ENCODE data around the gene CYP21A2. TPM values are rescaled to one million over a fixed set of nuclear protein-coding genes. Genes with fewer than 3 reads are reported as not detected.

Gene CYP21A2
- total and polyA plus RNA-seq, 9 donors, result 0.04 to 1.9 (median 0.57) TPM

- WGBS (ENCODE audit: insufficient coverage), result 92% methylated on average over 11 of the region's 14 CpGs
- Histone ChIP-seq H3K27ac (ENCODE audit: low read length) (no peak overlapping the region), H3K36me3 (ENCODE audit: control insufficient read depth, insufficient read depth, low read length) (peaks cover 54% of the 10 kb centered on the region), H3K4me1 (ENCODE audit: control insufficient read depth, insufficient read depth, low read length) (peaks cover 34% of the 10 kb centered on the region), H3K27me3 (ENCODE audit: control insufficient read depth, insufficient read depth, low read length) (no peaks in the 10 kb centered on the region), H3K4me3 (ENCODE audit: low read length) (no peak overlapping the region), H3K9me3 (replicated peaks; ENCODE audit: control insufficient read depth, low read depth, low read length) (no peaks in the 10 kb centered on the region)
- DNase-seq, result no peak
These were observed 30.7 kb downstream of the CYP21A2 start for GRCh38 chr6:32068867-32069266.

- WGBS (ENCODE audit: insufficient coverage), result 89% methylated on average over 17 of the region's 17 CpGs
- Histone ChIP-seq H3K4me3 (ENCODE audit: low read length) (no peak overlapping the region), H3K27ac (ENCODE audit: low read length) (no peak overlapping the region), H3K9me3 (replicated peaks; ENCODE audit: control insufficient read depth, low read depth, low read length) (no peaks in the 10 kb centered on the region), H3K36me3 (ENCODE audit: control insufficient read depth, insufficient read depth, low read length) (peaks cover 55% of the 10 kb centered on the region), H3K4me1 (ENCODE audit: control insufficient read depth, insufficient read depth, low read length) (peaks cover 35% of the 10 kb centered on the region), H3K27me3 (ENCODE audit: control insufficient read depth, insufficient read depth, low read length) (no peaks in the 10 kb centered on the region)
- no peak for DNase-seq
These were observed 31.2 kb downstream of the CYP21A2 start for GRCh38 chr6:32069460-32069859.

- no peak overlapping the region for H3K27ac ChIP-seq (ENCODE audit: low read length)
- peaks cover 50% of the 10 kb centered on the region for H3K36me3 ChIP-seq (ENCODE audit: control insufficient read depth, insufficient read depth, low read length)
- DNase-seq, result no peak
These were observed 31.8 kb downstream of the CYP21A2 start for GRCh38 chr6:32069878-32070515.

GRCh38 chr6:32070814-32071543 is 32.8 kb downstream of the CYP21A2 start:
- Histone ChIP-seq H3K27ac (ENCODE audit: low read length) (peak overlapping the region; percentile 79), H3K4me1 (ENCODE audit: control insufficient read depth, insufficient read depth, low read length) (peaks cover 47% of the 10 kb centered on the region), H3K9me3 (replicated peaks; ENCODE audit: control insufficient read depth, low read depth, low read length) (no peaks in the 10 kb centered on the region), H3K4me3 (ENCODE audit: low read length) (no peak overlapping the region), H3K27me3 (ENCODE audit: control insufficient read depth, insufficient read depth, low read length) (no peaks in the 10 kb centered on the region), H3K36me3 (ENCODE audit: control insufficient read depth, insufficient read depth, low read length) (peaks cover 50% of the 10 kb centered on the region)
- peak; percentile 92 for DNase-seq
- 22% methylated on average over 12 of the region's 16 CpGs for WGBS (ENCODE audit: insufficient coverage)

More at GRCh38 chr6:32069878-32070515, 31.8 kb downstream of the CYP21A2 start:
- WGBS (ENCODE audit: insufficient coverage), result 76% methylated on average over 19 of the region's 24 CpGs
- H3K27me3 ChIP-seq (ENCODE audit: control insufficient read depth, insufficient read depth, low read length), result no peaks in the 10 kb centered on the region
- H3K4me1 ChIP-seq (ENCODE audit: control insufficient read depth, insufficient read depth, low read length), result peaks cover 37% of the 10 kb centered on the region
- H3K4me3 ChIP-seq (ENCODE audit: low read length), result no peak overlapping the region
- no peaks in the 10 kb centered on the region for H3K9me3 ChIP-seq (replicated peaks; ENCODE audit: control insufficient read depth, low read depth, low read length)

- Histone ChIP-seq H3K27me3 (ENCODE audit: control insufficient read depth, insufficient read depth, low read length) (no peaks in the 10 kb centered on the region), H3K36me3 (ENCODE audit: control insufficient read depth, insufficient read depth, low read length) (peaks cover 53% of the 10 kb centered on the region), H3K27ac (ENCODE audit: low read length) (peak overlapping the region; percentile 63), H3K9me3 (replicated peaks; ENCODE audit: control insufficient read depth, low read depth, low read length) (no peaks in the 10 kb centered on the region), H3K4me3 (ENCODE audit: low read length) (no peak overlapping the region), H3K4me1 (ENCODE audit: control insufficient read depth, insufficient read depth, low read length) (peaks cover 61% of the 10 kb centered on the region)
- 50% methylated on average over 3 of the region's 3 CpGs for WGBS (ENCODE audit: insufficient coverage)
- DNase-seq, result peak; percentile 66
These were observed 34.9 kb downstream of the CYP21A2 start for GRCh38 chr6:32073101-32073500.

GRCh38 chr6:32073613-32074012 is 35.4 kb downstream of the CYP21A2 start:
- peaks cover 49% of the 10 kb centered on the region for H3K36me3 ChIP-seq (ENCODE audit: control insufficient read depth, insufficient read depth, low read length)
- no peaks in the 10 kb centered on the region for H3K27me3 ChIP-seq (ENCODE audit: control insufficient read depth, insufficient read depth, low read length)
- no peak overlapping the region for H3K4me3 ChIP-seq (ENCODE audit: low read length)
- H3K9me3 ChIP-seq (replicated peaks; ENCODE audit: control insufficient read depth, low read depth, low read length), result no peaks in the 10 kb centered on the region
- peaks cover 61% of the 10 kb centered on the region for H3K4me1 ChIP-seq (ENCODE audit: control insufficient read depth, insufficient read depth, low read length)
- H3K27ac ChIP-seq (ENCODE audit: low read length), result no peak overlapping the region
- DNase-seq, result no peak
- no CpG with 5 or more reads among the region's 10 CpGs for WGBS (ENCODE audit: insufficient coverage)

GRCh38 chr6:32074996-32075532 is 36.8 kb downstream of the CYP21A2 start:
- no peak overlapping the region for H3K27ac ChIP-seq (ENCODE audit: low read length)
- peaks cover 60% of the 10 kb centered on the region for H3K4me1 ChIP-seq (ENCODE audit: control insufficient read depth, insufficient read depth, low read length)
- DNase-seq, result no peak
- WGBS (ENCODE audit: insufficient coverage), result 53% methylated on average over 8 of the region's 8 CpGs
- peaks cover 47% of the 10 kb centered on the region for H3K36me3 ChIP-seq (ENCODE audit: control insufficient read depth, insufficient read depth, low read length)
- H3K27me3 ChIP-seq (ENCODE audit: control insufficient read depth, insufficient read depth, low read length), result no peaks in the 10 kb centered on the region
- H3K9me3 ChIP-seq (replicated peaks; ENCODE audit: control insufficient read depth, low read depth, low read length), result no peaks in the 10 kb centered on the region
- H3K4me3 ChIP-seq (ENCODE audit: low read length), result no peak overlapping the region

- H3K27ac ChIP-seq (ENCODE audit: low read length), result peak overlapping the region; percentile 71
- H3K36me3 ChIP-seq (ENCODE audit: control insufficient read depth, insufficient read depth, low read length), result peaks cover 45% of the 10 kb centered on the region
- whole genome bisulfite sequencing (ENCODE audit: insufficient coverage), result 63% methylated on average over 3 of the region's 3 CpGs
- DNase-seq, result no peak
- H3K4me1 ChIP-seq (ENCODE audit: control insufficient read depth, insufficient read depth, low read length), result peaks cover 58% of the 10 kb centered on the region
- H3K27me3 ChIP-seq (ENCODE audit: control insufficient read depth, insufficient read depth, low read length), result no peaks in the 10 kb centered on the region
- no peak overlapping the region for H3K4me3 ChIP-seq (ENCODE audit: low read length)
- H3K9me3 ChIP-seq (replicated peaks; ENCODE audit: control insufficient read depth, low read depth, low read length), result no peaks in the 10 kb centered on the region
These were observed 37.6 kb downstream of the CYP21A2 start for GRCh38 chr6:32075781-32076180.

GRCh38 chr6:32076321-32076809 is 38.1 kb downstream of the CYP21A2 start:
- Histone ChIP-seq H3K36me3 (ENCODE audit: control insufficient read depth, insufficient read depth, low read length) (peaks cover 50% of the 10 kb centered on the region), H3K27ac (ENCODE audit: low read length) (peak overlapping the region; percentile 71), H3K4me1 (ENCODE audit: control insufficient read depth, insufficient read depth, low read length) (peaks cover 58% of the 10 kb centered on the region), H3K9me3 (replicated peaks; ENCODE audit: control insufficient read depth, low read depth, low read length) (no peaks in the 10 kb centered on the region), H3K4me3 (ENCODE audit: low read length) (no peak overlapping the region), H3K27me3 (ENCODE audit: control insufficient read depth, insufficient read depth, low read length) (no peaks in the 10 kb centered on the region)
- peak; percentile 92 for DNase-seq
- 27% methylated on average over 4 of the region's 12 CpGs for WGBS (ENCODE audit: insufficient coverage)

- H3K4me1 ChIP-seq (ENCODE audit: control insufficient read depth, insufficient read depth, low read length), result peaks cover 59% of the 10 kb centered on the region
- DNase-seq, result no peak
These were observed 41.5 kb downstream of the CYP21A2 start for GRCh38 chr6:32079566-32080290.

More at GRCh38 chr6:32079566-32080290, 41.5 kb downstream of the CYP21A2 start:
- Histone ChIP-seq H3K27me3 (ENCODE audit: control insufficient read depth, insufficient read depth, low read length) (no peaks in the 10 kb centered on the region), H3K27ac (ENCODE audit: low read length) (no peak overlapping the region), H3K36me3 (ENCODE audit: control insufficient read depth, insufficient read depth, low read length) (peaks cover 61% of the 10 kb centered on the region), H3K4me3 (ENCODE audit: low read length) (no peak overlapping the region), H3K9me3 (replicated peaks; ENCODE audit: control insufficient read depth, low read depth, low read length) (no peaks in the 10 kb centered on the region)
- WGBS (ENCODE audit: insufficient coverage), result no CpG with 5 or more reads among the region's 7 CpGs
